PFSK-1 (cell line): ENCODE results near the gene UQCRC2.

Experiments used
- FOXP2 ChIP-seq: optimal IDR thresholded peaks from 2 replicates; pipeline ENCODE3; 2011; ENCODE audit warnings: borderline replicate concordance, control low read depth, inconsistent platforms; ENCODE audit not compliant: insufficient read depth; ENCODE audit errors: extremely low read length, extremely low read depth
- POLR2AphosphoS5 ChIP-seq: IDR thresholded peaks from 2 replicates; pipeline ENCODE4 v1.6.1; 2012; ENCODE audit warnings: low read depth, mild to moderate bottlenecking, control low read depth, low read length, moderate library complexity
- REST ChIP-seq, 2 experiments: IDR thresholded peaks; 2 replicates each; pipeline versions ENCODE4 v1.6.1 to v1.8.0; 2011 to 2012; ENCODE audit warnings: low read depth in 2 of 2, low read length in 2 of 2, control low read depth in 1 of 2, inconsistent platforms in 1 of 2, mild to moderate bottlenecking in 1 of 2, moderate library complexity in 1 of 2; ENCODE audit not compliant: insufficient read depth in 1 of 2
- SIN3A ChIP-seq: IDR thresholded peaks from 2 replicates; pipeline ENCODE4 v1.6.1; 2012; ENCODE audit warnings: mild to moderate bottlenecking, low read length, moderate library complexity, borderline replicate concordance; ENCODE audit not compliant: insufficient read depth
- TAF1 ChIP-seq: IDR thresholded peaks from 2 replicates; pipeline ENCODE4 v1.6.1; 2012; ENCODE audit warnings: low read length, control low read depth, borderline replicate concordance; ENCODE audit not compliant: insufficient read depth

UQCRC2 gene

GRCh38 chr16:21991621-21992020, 38.5 kb downstream of the UQCRC2 start:
- TF ChIP-seq TAF1 (no peak), REST (IDR thresholded peaks at IDR 0.05; ENCODE audit: insufficient read depth in 1 of 2, low read depth in 2 of 2, low read length in 2 of 2) (no peak), FOXP2 (no peak), SIN3A (no peak), POLR2AphosphoS5 (no peak)

- TF ChIP-seq TAF1 (no peak), POLR2AphosphoS5 (no peak)
Observed at GRCh38 chr16:21994856-21995465, 41.8 kb downstream of the UQCRC2 start.

- TF ChIP-seq TAF1, result no peak
Observed at GRCh38 chr16:21996923-21997696, 43.9 kb downstream of the UQCRC2 start.

GRCh38 chr16:21997697-21998480, 44.7 kb downstream of the UQCRC2 start:
- TF ChIP-seq SIN3A (no peak), FOXP2 (no peak), REST (IDR thresholded peaks at IDR 0.05; ENCODE audit: insufficient read depth in 1 of 2, low read depth in 2 of 2, low read length in 2 of 2) (no peak), TAF1 (no peak), POLR2AphosphoS5 (no peak)

- TF ChIP-seq REST (IDR thresholded peaks at IDR 0.05; ENCODE audit: insufficient read depth in 1 of 2, low read depth in 2 of 2, low read length in 2 of 2), result no peak
- no peak for TF ChIP-seq FOXP2
- no peak for TF ChIP-seq TAF1
- TF ChIP-seq POLR2AphosphoS5, result no peak
- TF ChIP-seq SIN3A, result no peak
Observed at GRCh38 chr16:22001591-22001990, 48.4 kb downstream of the UQCRC2 start.

GRCh38 chr16:22003195-22003594, 50.0 kb downstream of the UQCRC2 start:
- TF ChIP-seq POLR2AphosphoS5 (no peak), FOXP2 (no peak), REST (IDR thresholded peaks at IDR 0.05; ENCODE audit: insufficient read depth in 1 of 2, low read depth in 2 of 2, low read length in 2 of 2) (no peak), SIN3A (no peak), TAF1 (no peak)
